Measurements from ENCODE around the gene USP9X. TPM values are rescaled to one million over a fixed set of nuclear protein-coding genes. Genes with fewer than 3 reads are reported as not detected.
A peak's percentile ranks its signal among the peaks of the same experiment; 100 is the strongest.

The USP9X gene
- total and polyA plus RNA-seq, 9 of the 15 experiments (the other 6 are each of a cell fraction or from before 2014, with no cell fraction given), result 10.9 to 47.8 (median 29.5) TPM

GRCh38 chrX:41085878-41086626, 807 bp downstream of the USP9X start (continued):
- 0 out of 4 replicates have a peak, but pooled peaks of 1 of the 2 experiments have one; percentile 32 for TF ChIP-seq BCLAF1 (IDR thresholded peaks at IDR 0.05; ENCODE audit: borderline replicate concordance in 1 of 2, control insufficient read depth in 1 of 2, low read depth in 2 of 2, low read length in 1 of 2)
- peak; percentile 35; the same call in 1 of the 2 replicates for TF ChIP-seq PHF8 (IDR thresholded peaks at IDR 0.05; ENCODE audit: borderline replicate concordance, low read length)
- TF ChIP-seq STAT5A (IDR thresholded peaks at IDR 0.05; ENCODE audit: borderline replicate concordance, low read length), result no peak
- TF ChIP-seq RBFOX2 (IDR thresholded peaks at IDR 0.05; ENCODE audit: low read depth, low read length), result peak; percentile 75
- no peak for TF ChIP-seq ZC3H8 (IDR thresholded peaks at IDR 0.05)
- TF ChIP-seq MLLT1 (IDR thresholded peaks at IDR 0.05), result no peak
- TF ChIP-seq PCBP1 (IDR thresholded peaks at IDR 0.05; ENCODE audit: low read depth, low read length, poor library complexity, severe bottlenecking), result peak; percentile 76
- TF ChIP-seq RBBP5 (IDR thresholded peaks at IDR 0.05; ENCODE audit: borderline replicate concordance, insufficient read depth, low read length, poor library complexity, severe bottlenecking), result peak; percentile 48
- TF ChIP-seq PTRF (tag; IDR thresholded peaks at IDR 0.05), result no peak
- TF ChIP-seq HMBOX1 (IDR thresholded peaks at IDR 0.05), result no peak
- peak; percentile 29; the same call in 1 of the 2 replicates for TF ChIP-seq POLR2AphosphoS5 (IDR thresholded peaks at IDR 0.05; ENCODE audit: control insufficient read depth, insufficient read depth, low read depth, low read length)
- TF ChIP-seq NFIC (IDR thresholded peaks at IDR 0.05), result no peak
- TF ChIP-seq BACH1 (tag; IDR thresholded peaks at IDR 0.05), result no peak
- peak in 1 of 2 experiments; percentile 17; a peak in 1 of 4 replicates for TF ChIP-seq SIN3A (IDR thresholded peaks at IDR 0.05; ENCODE audit: borderline replicate concordance in 2 of 2, control insufficient read depth in 1 of 2, low read depth in 2 of 2, low read length in 2 of 2)
- TF ChIP-seq ZNF830 (CRISPR knock-in tag; IDR thresholded peaks at IDR 0.05), result no peak
- 0 out of 2 replicates have a peak, but pooled peaks have one; percentile 44 for TF ChIP-seq CREB3L1 (IDR thresholded peaks at IDR 0.05; ENCODE audit: borderline replicate concordance, low read depth)
- TF ChIP-seq KLF6 (CRISPR knock-in tag; IDR thresholded peaks at IDR 0.05; ENCODE audit: borderline replicate concordance), result no peak
- TF ChIP-seq YY1 (IDR thresholded peaks at IDR 0.05; ENCODE audit: borderline replicate concordance in 1 of 3, control insufficient read depth in 1 of 3, extremely low read depth in 1 of 3, insufficient read depth in 3 of 3, insufficient read length in 1 of 3, insufficient replicate concordance in 2 of 3, low read depth in 1 of 3, low read length in 2 of 3), result peak; percentile 29 to 91 (median 87)
